ENCODE measurements around the gene IL37. TPM values are rescaled to one million over a fixed set of nuclear protein-coding genes. Genes with fewer than 3 reads are reported as not detected.
"Not testable (repeated sequence)": the region's sequence is repeated elsewhere in the genome, so short reads cannot be mapped to it uniquely, and the experiment has no call there.

IL37 gene
- total RNA-seq, 2 donors from 2014 or later = 0.99 TPM; not detected in 1

DNA sequence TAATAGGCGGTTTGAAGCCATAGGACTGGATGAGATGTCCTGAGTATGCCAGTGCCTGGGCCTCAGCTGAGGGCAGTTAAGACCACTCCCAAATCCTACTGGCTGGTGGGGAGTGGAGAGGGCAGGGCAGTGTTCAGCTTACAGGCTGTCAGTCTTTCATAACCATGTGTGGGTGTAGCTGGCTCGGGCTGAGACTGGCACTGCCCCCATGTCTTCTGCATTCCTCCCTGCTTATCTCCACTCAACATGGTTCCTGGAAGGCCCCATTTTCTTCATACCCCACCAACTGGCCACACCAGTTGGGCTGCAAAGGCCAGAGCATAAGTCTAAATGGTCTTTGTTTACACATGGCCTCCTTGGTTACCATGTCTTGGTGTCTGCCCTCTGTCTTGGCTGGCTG is 17.2 kb upstream of the IL37 start:
- intact Hi-C loops (cut with DNase I) = no loop called here
- no peaks in the 10 kb centered on the region for H3K36me3 ChIP-seq
- H3K9me3 ChIP-seq = no peaks in the 10 kb centered on the region
- TF ChIP-seq, protein P1, sequence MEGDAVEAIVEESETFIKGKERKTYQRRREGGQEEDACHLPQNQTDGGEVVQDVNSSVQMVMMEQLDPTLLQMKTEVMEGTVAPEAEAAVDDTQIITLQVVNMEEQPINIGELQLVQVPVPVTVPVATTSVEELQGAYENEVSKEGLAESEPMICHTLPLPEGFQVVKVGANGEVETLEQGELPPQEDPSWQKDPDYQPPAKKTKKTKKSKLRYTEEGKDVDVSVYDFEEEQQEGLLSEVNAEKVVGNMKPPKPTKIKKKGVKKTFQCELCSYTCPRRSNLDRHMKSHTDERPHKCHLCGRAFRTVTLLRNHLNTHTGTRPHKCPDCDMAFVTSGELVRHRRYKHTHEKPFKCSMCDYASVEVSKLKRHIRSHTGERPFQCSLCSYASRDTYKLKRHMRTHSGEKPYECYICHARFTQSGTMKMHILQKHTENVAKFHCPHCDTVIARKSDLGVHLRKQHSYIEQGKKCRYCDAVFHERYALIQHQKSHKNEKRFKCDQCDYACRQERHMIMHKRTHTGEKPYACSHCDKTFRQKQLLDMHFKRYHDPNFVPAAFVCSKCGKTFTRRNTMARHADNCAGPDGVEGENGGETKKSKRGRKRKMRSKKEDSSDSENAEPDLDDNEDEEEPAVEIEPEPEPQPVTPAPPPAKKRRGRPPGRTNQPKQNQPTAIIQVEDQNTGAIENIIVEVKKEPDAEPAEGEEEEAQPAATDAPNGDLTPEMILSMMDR (IDR thresholded peaks at IDR 0.05) = no peak
- H3K4me1 ChIP-seq = peaks cover 5% of the 10 kb centered on the region
- H3K9ac ChIP-seq (ENCODE audit: low read depth in 2 of 2, low read length in 2 of 2) = no peak overlapping the region
- H3K27me3 ChIP-seq = no peaks in the 10 kb centered on the region
- H3K27ac ChIP-seq = no peak overlapping the region
- no peak overlapping the region for H3K4me3 ChIP-seq
- no peak for DNase-seq

DNA sequence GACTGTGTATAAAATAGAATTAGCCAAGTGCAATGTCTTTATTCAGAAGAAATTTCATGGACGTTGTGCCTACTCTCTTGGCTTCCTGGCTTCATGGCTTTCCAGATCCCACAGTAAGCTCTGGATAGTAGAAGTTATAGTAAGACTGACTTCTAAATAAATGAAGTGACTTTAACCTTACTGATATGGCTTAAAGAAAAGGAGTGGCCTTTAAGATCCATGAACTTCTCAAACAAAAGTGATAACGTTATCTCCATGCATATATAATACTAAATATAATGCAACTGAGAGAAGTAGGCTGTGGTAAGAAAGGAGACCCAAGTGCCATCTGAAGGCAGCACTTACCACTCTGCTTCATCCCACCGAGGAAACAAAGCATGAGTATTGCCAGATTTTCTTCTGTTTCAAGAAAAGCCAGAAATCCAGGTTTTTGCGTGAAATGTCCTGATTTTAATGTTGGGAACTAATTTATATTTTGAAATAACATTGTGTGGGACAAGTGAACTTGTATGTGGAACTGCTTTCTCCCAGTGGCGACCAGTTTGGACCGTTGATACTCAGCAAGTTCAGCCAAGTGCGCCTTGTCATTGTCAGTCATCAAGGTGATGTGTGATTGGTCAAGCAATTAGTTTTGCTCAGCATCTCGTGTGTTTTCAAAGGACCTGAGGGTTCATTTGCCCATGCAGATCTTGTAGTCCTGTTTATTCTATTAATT is 13.9 kb upstream of the IL37 start:
- DNase-seq = no peak
- Histone ChIP-seq H3K4me1 (no peaks in the 10 kb centered on the region), H3K27ac (peak overlapping the region; percentile 33), H3K9ac (ENCODE audit: low read depth in 2 of 2, low read length in 2 of 2) (no peak overlapping the region), H3K9me3 (no peaks in the 10 kb centered on the region), H3K27me3 (no peaks in the 10 kb centered on the region), H3K36me3 (no peaks in the 10 kb centered on the region), H3K4me3 (no peak overlapping the region)
- intact Hi-C loops (cut with DNase I) = no loop called here
- TF ChIP-seq, protein P1 (IDR thresholded peaks at IDR 0.05) = no peak

DNA sequence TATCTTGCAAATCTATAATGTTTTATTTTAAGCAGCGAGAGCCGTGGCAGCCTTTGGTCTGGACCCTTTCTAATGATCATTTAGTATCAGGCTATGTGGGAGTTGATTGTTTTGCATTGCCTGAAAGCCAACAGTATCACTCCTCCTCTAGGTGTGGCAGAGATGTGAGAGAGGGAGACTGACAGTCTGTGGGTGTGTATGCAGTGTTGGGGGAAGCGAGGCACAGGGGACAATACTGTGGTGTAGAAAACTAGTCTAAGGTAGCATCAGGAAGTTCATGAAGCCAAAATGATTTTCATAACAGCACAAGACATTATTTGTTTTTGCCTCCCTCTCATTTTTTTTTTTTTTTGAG is 13.4 kb upstream of the IL37 start:
- no peak overlapping the region for H3K4me3 ChIP-seq
- no peaks in the 10 kb centered on the region for H3K4me1 ChIP-seq
- no peak for DNase-seq
- H3K9ac ChIP-seq (ENCODE audit: low read depth in 2 of 2, low read length in 2 of 2) = no peak overlapping the region
- intact Hi-C loops (cut with DNase I) = no loop called here
- no peaks in the 10 kb centered on the region for H3K27me3 ChIP-seq
- H3K9me3 ChIP-seq = no peaks in the 10 kb centered on the region
- peak overlapping the region; percentile 33 for H3K27ac ChIP-seq
- TF ChIP-seq, protein P1 (IDR thresholded peaks at IDR 0.05) = no peak
- H3K36me3 ChIP-seq = no peaks in the 10 kb centered on the region

DNA sequence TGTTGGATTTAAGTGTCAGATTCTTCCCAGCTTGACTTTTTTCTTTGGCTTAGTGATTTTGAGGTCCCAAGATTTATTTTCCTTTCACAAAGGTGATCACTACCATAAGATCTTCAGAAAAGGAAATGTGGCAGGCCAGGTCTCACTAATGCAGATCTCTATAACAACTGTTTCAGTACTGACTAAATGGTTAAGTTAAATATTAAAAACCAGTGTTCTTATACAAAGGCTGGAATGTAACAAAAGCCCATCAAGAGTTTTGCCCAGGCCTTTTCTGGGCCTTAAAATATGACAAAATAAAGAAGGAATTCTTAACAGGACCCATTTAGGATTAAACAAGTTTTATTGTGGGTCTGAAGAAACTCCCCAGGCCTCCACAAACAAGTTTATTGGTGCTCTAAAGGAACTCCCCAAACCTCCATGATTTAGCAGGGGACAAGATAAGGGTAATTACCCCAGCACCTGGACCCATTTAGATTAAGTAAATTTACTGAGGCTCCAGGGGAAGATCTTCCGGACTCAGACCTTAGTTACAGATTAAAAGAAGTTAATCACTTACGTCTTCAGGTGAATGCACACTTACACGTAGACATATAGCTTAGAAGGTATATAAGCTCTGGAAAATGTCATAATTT is 9.4 kb upstream of the IL37 start:
- DNase-seq = peak; percentile 52
- H3K4me3 ChIP-seq; intact Hi-C loops (cut with DNase I); H3K36me3 ChIP-seq; H3K9me3 ChIP-seq; H3K9ac ChIP-seq (ENCODE audit: low read depth in 2 of 2, low read length in 2 of 2); H3K27me3 ChIP-seq; H3K4me1 ChIP-seq: not testable (repeated sequence)
- peak overlapping the region; percentile 30 for H3K27ac ChIP-seq

DNA sequence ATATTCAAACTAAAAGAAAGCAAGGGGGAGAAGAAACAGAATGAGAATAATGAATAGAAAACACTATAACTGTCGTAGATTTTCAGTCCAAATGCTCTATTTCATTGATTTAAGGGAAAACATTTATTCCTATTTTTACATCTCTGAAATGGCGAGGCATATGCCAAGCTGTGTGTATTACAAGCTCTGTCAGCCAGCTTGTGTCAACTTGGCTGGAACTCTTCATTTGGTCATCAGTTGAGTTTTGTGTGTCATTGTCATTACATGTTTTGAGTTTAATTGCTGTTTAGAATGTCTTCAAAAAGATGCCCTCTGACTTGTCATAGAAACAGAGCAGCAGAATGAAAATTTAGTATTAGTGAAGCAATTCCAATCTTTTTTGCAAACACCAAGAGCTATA is 8.1 kb upstream of the IL37 start:
- intact Hi-C loops (cut with DNase I) = no loop called here
- H3K9ac ChIP-seq (ENCODE audit: low read depth in 2 of 2, low read length in 2 of 2) = no peak overlapping the region
- H3K27ac ChIP-seq = no peak overlapping the region
- H3K36me3 ChIP-seq = no peaks in the 10 kb centered on the region
- no peaks in the 10 kb centered on the region for H3K4me1 ChIP-seq
- TF ChIP-seq, protein P1 (IDR thresholded peaks at IDR 0.05) = no peak
- no peak overlapping the region for H3K4me3 ChIP-seq
- H3K27me3 ChIP-seq = no peaks in the 10 kb centered on the region
- H3K9me3 ChIP-seq = no peaks in the 10 kb centered on the region
- DNase-seq = no peak

DNA sequence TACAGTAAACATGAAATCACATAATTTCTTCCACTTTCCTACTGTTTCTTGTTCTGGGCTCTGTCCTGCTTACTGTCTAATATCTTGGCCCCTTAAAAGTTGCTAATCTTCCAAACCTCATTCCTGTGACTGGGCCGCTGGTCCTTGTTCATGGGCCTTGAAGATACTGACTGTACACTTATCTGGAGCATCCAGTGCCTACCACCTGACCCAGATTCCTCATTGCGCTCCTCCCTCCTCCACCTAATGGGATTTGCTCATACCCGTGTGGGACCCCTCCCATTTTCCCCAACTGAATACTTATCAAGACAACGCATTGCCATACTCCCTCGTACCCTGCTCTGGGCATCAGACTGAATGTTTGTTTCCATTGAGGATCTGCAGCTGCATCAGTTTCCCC is 6.1 kb upstream of the IL37 start:
- Histone ChIP-seq H3K36me3 (no peaks in the 10 kb centered on the region), H3K27ac (no peak overlapping the region), H3K4me1 (no peaks in the 10 kb centered on the region), H3K27me3 (no peaks in the 10 kb centered on the region), H3K4me3 (no peak overlapping the region), H3K9me3 (no peaks in the 10 kb centered on the region), H3K9ac (ENCODE audit: low read depth in 2 of 2, low read length in 2 of 2) (no peak overlapping the region)
- no peak for DNase-seq
- intact Hi-C loops (cut with DNase I) = no loop called here
- TF ChIP-seq, protein P1 (IDR thresholded peaks at IDR 0.05) = no peak

Data from colonic mucosa (tissue), 4 donors.